Urothelium cell line (cell line): Measurements from ENCODE around the gene LCMT1.
"Not testable (repeated sequence)": the region's sequence is repeated elsewhere in the genome, so short reads cannot be mapped to it uniquely, and the experiment has no call there.

ENCODE experiments used
- DNase-seq: peaks from one replicate; pipeline ENCODE4 v3.0.0; 2011; ENCODE audit warnings: low spot score, mixed read lengths
- FAIRE-seq: peaks from 2 replicates; lab custom pipeline; 2011; peaks lifted over from hg19 to GRCh38; lab: Jason Lieb, UNC

LCMT1 gene

DNA sequence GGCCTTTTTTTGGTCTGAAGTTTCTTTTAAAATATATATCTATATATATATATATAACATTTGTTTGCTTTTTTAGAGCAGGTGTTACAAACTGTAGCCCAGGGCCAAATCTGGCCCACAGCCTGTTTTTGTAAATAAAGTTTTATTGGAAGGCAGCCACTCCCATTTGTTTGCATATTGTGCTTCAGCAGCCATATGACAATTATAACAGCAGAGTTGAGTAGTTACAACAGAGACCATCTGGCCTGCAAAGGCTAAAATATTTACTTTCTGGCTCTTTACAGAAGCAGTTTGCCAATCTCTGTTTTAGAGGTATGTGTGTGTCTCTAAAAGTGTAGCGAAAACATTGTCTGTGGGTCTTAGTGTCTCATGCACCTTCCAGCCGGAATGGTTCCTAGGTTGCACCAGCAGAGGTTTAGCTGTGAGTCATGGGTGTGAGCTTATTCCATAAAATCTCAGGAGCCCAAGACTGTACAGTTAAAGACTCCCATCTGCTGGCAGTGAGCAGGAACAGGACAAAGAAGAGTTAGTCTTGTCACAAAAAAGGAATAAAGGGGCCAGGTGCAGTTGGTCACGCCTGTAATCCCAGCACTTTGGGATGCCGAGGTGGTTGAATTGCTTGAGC lies 23.8 kb downstream of the LCMT1 start:
- DNase-seq = no peak
- FAIRE-seq = no peak

GRCh38 chr16:25138130-25138529 lies 26.6 kb downstream of the LCMT1 start:
- DNase-seq (no peak), FAIRE-seq (no peak)

GRCh38 chr16:25140459-25140858 lies 28.9 kb downstream of the LCMT1 start:
- DNase-seq (no peak), FAIRE-seq (no peak)

GRCh38 chr16:25141648-25142047 lies 30.1 kb downstream of the LCMT1 start:
- FAIRE-seq = no peak
- DNase-seq = no peak

GRCh38 chr16:25143928-25144327 lies 32.4 kb downstream of the LCMT1 start:
- no peak for FAIRE-seq
- DNase-seq = no peak

GRCh38 chr16:25148568-25149215 lies 37.1 kb downstream of the LCMT1 start:
- DNase-seq = no peak
- no peak for FAIRE-seq

- DNase-seq = no peak
- FAIRE-seq = no peak
These were observed 40.5 kb downstream of the LCMT1 start for GRCh38 chr16:25151996-25152395.

GRCh38 chr16:25155553-25156460 lies 44.3 kb downstream of the LCMT1 start:
- FAIRE-seq (no peak), DNase-seq (no peak)

GRCh38 chr16:25157271-25157875 lies 45.8 kb downstream of the LCMT1 start:
- no peak for DNase-seq
- FAIRE-seq = no peak

DNA sequence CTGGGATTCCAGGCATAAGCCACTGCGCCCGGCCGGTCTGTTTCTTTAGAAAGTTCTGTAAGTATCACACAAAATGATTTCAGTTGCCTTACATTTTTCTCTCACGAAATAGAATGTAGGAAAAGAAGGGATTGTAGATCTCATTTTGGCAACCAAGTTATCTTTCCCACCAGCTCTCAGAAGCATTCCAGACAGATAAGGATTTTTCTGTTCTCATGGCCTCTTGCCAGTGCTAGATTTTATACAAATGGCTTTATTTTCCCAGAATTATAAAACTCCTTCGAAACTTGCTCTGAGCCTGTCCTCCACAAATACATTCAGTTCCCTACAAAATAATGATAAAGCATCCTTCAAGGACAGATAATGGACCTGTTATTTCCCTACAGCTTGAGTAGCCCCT lies 46.9 kb downstream of the LCMT1 start:
- DNase-seq (no peak), FAIRE-seq (no peak)

DNA sequence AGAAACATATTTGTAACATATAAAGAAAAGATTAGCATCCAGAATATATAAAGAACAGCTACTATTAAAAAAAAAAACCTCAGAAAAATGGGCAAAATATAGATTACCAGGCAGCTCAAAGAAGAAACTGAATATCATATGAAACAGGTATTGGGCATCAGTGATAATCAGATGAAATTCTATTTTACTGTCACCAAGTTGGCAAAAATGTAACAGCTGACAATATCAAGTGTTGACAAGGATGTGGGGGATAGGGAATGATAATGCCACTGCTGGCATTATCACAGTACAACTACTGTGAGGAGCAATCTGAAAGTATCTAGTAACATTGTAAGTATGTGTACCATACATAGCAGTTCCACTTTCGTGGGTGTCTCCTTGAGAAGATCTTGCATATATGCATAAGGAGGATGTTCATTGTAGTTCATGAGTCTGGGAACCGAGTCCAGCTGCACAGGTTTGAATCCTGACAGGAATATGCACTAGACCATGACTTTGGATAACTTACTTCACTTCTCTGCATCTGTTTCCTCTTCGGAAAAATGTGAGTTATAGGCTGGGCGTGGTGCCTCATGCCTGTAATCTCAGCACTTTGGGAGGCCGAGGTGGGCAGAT lies 50.3 kb downstream of the LCMT1 start:
- DNase-seq = no peak
- FAIRE-seq = no peak

GRCh38 chr16:25163683-25164082 lies 52.1 kb downstream of the LCMT1 start:
- no peak for FAIRE-seq

DNA sequence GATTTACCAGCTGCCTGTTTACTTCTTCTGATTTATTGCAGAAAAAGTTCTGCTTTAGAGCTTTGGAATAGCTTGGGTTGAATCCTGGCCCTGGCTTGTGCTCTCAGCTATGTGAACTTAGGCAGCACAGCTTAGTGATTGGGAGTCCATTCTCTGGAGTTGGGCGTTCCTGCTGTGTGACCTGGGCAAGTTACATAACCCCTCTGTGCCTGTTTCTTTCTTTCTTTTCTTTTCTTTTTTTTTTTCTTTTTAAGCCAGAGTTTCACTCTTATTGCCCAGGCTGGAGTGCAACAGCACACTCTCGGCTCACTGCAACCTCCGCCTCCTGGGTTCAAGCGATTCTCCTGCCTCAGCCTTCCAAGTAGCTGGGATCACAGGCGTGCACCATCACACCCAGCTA lies 53.7 kb downstream of the LCMT1 start:
- no peak for FAIRE-seq

More at GRCh38 chr16:25163683-25164082, 52.1 kb downstream of the LCMT1 start:
- no peak for DNase-seq

DNA sequence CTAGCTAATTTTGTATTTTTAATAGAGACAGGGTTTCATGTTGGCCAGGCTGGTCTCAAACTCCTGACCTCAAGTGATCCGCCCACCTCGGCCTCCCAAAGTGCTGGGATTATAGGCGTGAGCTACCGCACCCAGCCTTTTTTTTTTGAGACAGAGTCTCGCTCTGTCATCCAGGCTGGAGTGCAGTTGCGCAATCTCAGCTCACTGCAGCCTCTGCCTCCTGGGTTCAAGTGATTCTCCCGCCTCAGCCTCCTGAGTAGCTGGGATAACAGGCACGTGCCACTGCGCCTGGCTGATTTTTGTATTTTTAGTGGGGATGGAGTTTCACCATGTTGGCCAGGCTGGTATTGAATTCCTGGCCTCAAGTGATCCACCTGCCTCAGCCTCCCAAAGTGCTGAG lies 56.4 kb downstream of the LCMT1 start:
- not testable (repeated sequence) for DNase-seq, FAIRE-seq

More for the DNA sequence above, 53.7 kb downstream of the LCMT1 start:
- DNase-seq = no peak

- DNase-seq (no peak), FAIRE-seq (no peak)
These were observed 59.8 kb downstream of the LCMT1 start for GRCh38 chr16:25171390-25171789.

DNA sequence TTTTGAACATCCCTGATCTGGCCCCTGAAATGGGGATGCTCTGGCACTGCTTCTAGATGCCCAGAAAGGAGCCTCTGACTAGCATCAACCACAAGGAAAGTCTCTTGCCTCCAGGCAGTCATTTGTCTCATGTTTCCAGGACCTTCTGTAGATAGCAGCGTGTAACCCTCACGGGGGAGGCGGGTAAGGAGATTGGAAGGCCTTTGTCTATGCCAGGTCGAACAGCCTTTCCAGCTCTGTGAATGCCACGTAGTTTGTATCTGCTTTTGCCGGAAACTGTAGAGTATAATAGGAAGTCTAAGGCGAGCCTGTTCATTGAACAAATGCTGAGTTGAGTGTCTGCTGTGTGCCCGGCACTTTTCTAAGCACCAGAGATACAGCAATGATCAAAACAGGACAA lies 61.3 kb downstream of the LCMT1 start:
- no peak for DNase-seq
- no peak for FAIRE-seq

- FAIRE-seq = no peak
These were observed 62.7 kb downstream of the LCMT1 start for GRCh38 chr16:25174285-25174684.

DNA sequence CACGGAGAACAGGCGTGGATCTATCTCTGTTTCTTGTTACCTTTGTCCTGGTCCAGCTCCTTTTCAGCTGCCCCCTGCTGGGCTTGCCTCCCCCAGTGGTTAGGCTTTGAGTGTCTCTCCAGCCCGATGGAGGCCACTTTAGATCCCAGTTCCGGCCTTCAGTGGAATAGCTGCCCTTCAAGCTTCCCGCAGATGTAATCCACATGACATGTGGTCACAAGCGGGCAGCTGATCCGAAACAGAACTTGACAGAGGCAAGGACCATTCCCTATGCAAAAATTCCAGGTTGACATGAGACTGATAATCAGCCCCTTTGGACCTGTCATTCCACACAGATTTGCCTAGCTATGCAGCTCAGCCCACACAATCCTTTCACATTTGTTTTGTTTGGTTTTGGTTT lies 64.6 kb downstream of the LCMT1 start:
- FAIRE-seq (no peak), DNase-seq (no peak)

More at GRCh38 chr16:25174285-25174684, 62.7 kb downstream of the LCMT1 start:
- no peak for DNase-seq

DNA sequence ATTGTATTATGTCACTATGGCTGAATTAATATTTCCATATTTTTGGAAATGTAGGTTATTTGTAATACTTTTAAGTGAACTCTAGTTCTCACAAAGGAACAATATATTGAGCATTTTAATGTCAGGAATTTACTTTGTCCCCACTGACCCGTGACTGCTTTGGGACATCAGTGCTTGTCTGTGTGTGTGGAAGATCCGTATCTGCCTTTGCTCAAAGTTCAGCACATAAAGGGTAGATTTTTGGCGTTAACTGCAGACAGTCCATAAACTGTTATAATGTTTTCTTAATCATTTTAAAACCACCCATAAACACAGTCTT lies 65.9 kb downstream of the LCMT1 start:
- FAIRE-seq = no peak

GRCh38 chr16:25177831-25178688 lies 66.5 kb downstream of the LCMT1 start:
- FAIRE-seq = no peak
- no peak for DNase-seq

More for the DNA sequence above, 65.9 kb downstream of the LCMT1 start:
- no peak for DNase-seq
